Measurements from ENCODE around the gene CALD1. TPM values are rescaled to one million over a fixed set of nuclear protein-coding genes. Genes with fewer than 3 reads are reported as not detected.

CALD1 gene
- total RNA-seq (2022; extraction: Qiagen RNA extraction) = 89.3 to 159 TPM (median 135 TPM) in 5 replicates

GRCh38 chr7:134778941-134779740 is at the start of gene CALD1:
Gene CALD1, plus strand, starts transcription at chr7:134779634. Its CDS starts 88,100 bp downstream, at chr7:134867734.

GRCh38 chr7:134986363-134987251 is 207.2 kb downstream of the CALD1 start, which contains the start of gene AGBL3:
Gene AGBL3, plus strand, starts transcription at chr7:134986508. Its CDS starts 1,426 bp downstream, at chr7:134987934.

Other genes with a start within 250 kb of the CALD1 start
- gene AKR1B15, start 230.5 kb upstream of the CALD1 start, total RNA-seq (2022; extraction: Qiagen RNA extraction) = 21.6 to 38.9 TPM (median 35.8 TPM) in 5 replicates
- gene BPGM, start 132.8 kb upstream of the CALD1 start, total RNA-seq (2022; extraction: Qiagen RNA extraction) = 15.2 to 22.0 TPM (median 16.2 TPM) in 5 replicates
- 0.59 to 1.9 TPM (median 1.5 TPM) in 5 replicates for gene AGBL3, start 206.9 kb downstream of the CALD1 start, total RNA-seq (2022; extraction: Qiagen RNA extraction)